Activated T-cell treated with anti-CD3 and anti-CD28 coated beads, Interleukin-2, amount 50 U/mL, for 1 hour (primary cell): Measurements from ENCODE around the gene BAHCC1.

ENCODE experiments used
- DNase-seq: peaks from one replicate; pipeline ENCODE4 v3.0.0-alpha.2; 2020

Gene BAHCC1

DNA sequence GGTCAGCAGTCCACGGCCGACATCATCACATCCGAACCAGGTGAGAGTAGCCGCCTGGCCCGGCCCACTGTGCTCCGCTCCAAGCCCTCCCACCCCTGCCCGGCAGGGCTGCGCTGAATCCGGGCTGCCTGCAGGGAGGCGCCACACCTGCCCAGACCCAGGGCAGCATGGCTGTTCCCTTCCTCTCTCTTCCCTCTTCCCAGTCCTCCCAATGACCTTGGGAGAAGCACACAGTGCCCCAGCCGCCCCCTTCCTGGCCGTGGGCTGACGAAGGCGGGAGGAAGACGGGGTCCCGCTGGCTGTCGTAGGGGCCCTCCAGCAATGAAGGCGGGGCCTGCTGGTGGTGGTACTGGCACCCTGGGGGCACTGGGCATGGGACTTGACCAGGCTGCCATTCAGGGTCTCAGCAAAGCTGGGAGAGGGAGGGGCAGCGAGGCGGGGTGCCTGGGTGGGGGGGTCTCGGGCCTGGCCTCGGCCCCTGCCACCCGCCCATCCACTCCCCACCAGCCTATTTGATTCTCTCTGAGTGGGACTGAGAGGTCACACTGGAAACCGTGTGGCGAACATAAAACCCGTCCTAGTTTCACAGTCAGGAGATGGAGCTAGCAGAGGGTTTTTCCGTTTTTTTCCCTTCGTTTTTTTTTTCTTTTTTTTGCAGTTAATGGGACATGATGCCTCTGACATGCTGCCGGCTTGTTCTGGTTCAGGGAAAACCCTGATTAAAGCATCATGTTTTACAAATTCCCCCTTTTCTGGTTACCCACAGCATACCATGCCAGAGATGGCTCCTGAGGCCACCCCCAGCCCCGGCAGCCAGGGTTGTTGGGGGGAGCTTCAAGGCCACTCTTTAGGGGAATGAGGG, 50.6 kb downstream of the BAHCC1 start:
- DNase-seq: no peak

DNA sequence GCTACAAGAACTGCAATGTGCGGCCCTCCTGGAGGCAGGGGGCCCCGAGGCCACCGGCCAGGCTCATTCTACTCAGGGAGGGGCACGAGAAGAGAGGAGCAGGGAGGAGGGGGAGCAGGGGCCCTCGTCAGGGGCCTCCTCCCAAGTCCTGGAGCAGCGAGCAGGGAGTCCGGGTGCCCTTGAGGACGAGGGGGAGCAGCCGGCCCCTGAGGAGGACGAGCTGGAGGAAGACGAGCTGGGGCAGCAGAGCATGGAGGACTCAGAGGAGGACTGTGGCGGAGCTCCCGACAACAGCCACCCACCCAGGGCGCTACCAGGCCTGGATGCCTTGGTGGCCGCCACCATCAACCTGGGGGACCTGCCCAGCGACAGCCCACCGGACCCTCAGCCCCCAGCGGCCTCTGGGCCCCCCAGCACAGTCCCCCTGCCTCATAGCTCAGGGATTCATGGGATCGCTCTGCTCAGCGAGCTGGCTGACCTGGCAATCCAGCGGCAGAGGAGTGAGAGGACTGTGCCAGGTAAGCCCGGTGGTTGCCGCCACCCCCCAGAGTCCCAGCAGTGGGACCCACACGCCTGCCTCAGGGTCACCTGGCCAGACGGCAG, 52.2 kb downstream of the BAHCC1 start:
- DNase-seq: no peak

DNA sequence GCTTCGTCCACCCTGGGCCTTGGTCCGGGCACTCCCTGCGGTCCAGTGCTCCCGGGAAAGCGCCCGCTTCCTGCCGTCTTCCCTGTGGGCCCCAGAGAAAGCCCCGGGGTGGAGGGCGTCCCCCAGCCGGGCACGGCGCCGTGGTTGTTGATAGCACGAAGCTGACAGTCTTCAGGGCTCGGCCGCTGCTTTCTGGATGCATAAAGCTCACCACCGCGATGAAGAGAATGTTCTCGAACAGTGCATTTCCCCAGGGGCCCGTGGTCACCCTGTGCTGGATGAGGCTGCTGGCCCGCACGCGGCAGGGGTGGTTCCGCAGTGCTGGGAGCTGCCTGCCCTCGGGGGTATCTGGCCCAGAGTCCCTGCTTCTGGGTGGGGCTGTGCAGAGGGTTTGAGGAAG, 53.2 kb downstream of the BAHCC1 start:
- DNase-seq: no peak

DNA sequence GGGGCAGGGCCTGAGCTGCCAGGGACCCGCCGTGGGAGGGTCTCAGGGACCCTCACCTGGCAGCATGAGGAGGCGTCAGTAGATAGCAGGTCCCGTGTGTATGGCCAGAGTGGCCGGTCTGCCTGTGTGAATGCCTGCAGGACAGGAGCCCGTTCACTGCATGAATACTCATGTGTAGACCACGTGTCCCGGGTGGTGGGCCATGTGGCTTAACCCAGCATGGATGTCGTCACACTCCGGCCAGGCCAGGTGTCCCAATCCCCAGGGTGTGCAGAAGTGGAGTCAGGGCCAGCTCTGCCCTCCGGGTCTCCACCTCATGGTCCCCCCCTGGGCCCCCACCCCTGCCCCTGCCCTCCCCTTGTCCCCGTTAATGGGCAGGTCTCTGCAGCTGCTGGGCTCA, 53.7 kb downstream of the BAHCC1 start:
- DNase-seq: no peak

DNA sequence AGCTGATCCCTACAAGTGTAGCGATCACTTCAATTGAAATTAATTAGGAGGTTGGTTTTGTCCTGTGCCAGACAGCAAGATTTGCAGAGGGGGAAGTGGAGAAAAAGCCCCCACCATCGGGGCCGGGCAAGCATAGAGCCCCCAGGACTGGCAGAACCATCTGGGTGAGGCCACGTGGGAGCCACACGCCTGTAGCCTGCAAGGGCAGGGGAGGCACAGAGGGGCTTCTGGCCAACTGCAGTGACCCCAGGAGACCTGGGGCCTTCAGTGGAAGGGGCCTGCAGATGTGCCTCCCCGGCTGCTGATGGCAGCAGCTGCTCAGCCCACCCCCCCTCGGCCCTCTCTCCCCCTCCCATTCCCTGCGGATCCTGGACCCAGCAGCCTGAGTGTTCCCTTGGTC, 54.1 kb downstream of the BAHCC1 start:
- DNase-seq: no peak

DNA sequence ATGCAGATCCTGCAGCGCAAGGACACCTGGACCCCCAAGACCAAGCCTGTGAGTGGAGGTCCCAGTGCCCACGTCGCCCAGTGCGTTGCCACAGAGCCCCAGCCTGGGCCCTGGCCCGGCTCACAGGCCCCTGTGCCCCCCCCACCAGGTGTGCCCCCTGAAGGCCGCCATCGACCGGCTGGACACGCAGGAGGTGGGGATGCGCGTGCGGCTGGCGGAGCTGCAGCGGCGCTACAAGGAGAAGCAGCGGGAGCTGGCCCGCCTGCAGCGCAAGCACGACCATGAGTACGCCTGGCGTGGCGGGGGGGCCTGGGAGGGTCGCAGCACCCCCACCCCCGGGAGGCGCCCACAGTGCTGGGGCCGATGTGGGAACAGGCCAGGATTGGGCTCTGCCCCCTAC, 56.6 kb downstream of the BAHCC1 start:
- DNase-seq: no peak

DNA sequence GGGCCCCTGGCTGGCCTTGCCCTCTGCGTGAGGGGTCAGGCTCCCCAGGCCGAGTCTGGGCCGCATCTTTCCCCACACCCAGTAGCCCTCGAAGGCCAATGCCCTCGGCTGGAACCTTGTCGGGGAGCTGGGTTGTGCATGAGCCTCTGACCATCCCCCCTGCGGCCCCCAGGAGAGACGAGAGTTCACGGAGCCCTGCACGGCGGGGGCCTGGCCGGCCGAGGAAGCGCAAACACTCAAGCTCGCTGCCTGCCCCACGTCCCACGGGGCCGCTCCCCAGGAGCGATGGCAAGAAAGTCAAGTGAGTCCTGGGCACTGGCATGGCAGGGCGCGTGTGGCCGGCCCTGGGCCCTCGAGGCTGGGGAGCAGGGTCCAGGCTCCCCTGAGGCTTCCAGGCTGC, 57.3 kb downstream of the BAHCC1 start:
- no peak for DNase-seq

DNA sequence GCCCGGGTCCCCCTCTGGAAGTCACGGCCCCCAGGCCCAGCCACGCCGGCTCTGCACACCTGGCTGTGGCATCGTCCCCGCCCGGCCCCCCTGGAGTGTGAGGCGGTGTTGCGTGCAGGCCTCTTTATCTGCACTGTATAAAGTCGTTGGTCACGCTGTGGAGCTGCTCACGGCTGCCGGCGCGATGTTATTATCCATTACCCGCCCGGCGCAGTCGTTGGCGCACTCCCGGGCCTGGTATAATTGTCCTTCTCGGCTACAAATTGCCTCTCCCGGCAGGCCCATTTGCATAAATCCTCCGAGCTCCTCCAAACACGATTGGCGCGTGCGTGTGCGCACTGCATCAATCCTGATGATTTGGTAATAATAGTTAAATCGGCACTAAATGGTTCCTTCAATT, 57.8 kb downstream of the BAHCC1 start:
- no peak for DNase-seq

DNA sequence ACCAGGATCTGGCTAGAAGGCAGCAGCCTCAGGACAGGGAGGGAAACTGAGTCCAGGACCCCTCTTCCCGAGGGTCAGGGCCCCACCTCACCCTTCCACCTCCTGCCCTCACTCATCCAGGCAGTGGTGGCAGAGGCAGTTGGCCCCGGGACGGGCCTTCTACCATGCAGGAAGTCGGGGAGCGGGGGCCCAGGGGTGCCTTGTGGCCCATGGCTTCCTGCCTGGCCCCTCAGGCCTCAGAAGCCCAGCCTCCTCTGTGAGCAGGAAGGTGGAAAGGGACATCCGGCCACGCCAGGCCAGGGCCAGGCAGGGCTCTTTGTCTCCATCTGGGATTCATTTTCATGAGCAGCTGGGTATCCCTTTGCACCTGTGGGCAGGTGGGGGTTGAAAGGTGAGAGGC, 58.5 kb downstream of the BAHCC1 start:
- no peak for DNase-seq

DNA sequence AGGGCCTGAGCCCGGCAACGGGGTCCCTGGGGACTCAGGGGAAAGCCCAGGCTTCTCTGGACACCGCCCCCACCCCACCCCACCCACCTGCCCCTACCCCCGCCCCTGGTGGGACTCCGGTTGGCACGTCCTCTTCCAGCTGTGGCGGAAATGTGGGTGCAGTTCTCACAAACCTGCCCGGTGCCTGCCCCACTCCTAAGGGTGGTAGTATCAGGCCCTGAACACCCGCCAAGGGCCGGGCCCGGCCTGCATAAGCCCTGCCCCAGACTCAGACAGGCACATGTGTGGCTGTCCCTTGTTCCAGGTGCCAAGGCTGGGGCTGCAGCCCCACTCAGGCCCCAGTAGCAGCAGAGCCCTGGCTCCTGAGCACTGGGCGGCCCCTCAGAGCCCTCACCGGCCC, 59.2 kb downstream of the BAHCC1 start:
- no peak for DNase-seq

DNA sequence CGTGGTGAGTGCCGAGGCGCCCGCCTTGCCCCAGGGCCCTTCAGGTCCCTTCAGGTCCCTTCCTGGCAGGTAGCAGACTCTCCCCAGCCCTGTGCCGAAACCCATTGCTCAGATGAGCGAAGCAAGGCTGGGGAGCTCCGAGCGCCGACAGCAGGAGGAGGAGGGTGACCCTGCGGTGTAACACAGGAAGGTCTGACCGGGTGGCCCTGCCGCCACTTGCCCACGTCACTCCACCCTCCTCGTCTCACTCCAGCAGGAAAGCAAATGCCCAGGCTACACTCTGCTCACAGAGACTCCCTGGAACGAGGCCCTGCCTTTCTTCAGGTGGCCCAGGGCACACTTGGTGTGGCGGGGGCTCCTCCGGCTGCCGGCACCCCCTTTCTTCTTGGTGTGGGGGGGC, 60.1 kb downstream of the BAHCC1 start:
- DNase-seq: no peak

DNA sequence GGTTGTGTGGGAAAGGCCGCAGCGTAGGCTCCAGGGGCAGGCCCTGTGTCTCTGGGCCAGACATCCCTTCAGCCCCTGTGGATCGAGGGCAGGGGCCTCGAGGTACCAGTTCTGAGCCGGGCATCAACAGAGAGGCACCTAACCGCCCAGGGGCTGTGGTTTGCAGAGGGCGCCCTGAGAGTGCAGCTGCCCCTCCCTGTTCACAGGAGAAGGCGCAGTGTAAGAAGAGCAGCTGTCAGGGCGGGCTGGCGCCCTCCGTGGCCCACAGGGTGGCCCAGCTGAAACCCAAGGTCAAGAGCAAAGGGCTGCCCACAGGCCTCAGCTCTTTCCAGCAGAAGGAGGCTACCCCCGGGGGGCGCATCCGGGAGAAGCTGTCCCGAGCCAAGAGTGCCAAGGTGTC, 60.8 kb downstream of the BAHCC1 start:
- no peak for DNase-seq

DNA sequence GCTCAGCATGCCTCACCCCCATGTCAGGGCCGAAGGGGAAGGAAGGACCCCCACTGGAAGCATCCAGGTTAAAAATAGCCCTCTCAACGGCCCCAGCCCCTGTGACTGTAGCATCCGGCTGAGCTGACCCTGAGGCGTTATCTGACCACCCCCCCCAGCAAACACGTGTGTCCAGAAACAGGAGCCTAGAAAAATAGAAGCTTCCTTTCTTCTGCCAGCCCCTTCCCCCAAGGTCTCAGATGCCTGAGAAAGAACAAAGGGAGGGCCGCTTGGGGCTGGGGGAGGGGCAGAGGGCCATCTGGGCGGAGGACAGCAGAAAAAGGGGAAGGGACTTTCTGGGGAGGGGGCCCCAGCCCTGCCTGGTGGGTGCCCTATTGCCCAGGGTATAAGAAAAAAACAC, 61.5 kb downstream of the BAHCC1 start:
- no peak for DNase-seq

DNA sequence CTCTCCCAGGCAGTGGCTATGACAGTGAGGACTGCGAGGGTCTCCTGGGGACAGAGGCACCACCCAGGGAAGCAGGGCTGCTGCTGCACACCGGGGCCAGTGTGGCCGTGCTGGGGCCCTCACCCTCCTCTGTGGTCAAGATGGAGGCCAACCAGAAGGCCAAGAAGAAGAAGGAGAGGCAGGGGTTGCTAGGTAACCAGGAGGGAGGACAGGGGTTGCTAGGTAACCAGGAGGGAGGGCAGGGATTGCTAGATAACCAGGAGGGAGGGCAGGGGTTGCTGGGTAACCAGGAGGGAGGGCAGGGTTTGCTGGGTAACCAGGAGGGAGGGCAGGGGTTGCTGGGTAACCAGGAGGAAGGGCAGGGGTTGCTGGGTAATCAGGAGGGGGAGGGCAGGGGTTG, 62.1 kb downstream of the BAHCC1 start:
- no peak for DNase-seq

DNA sequence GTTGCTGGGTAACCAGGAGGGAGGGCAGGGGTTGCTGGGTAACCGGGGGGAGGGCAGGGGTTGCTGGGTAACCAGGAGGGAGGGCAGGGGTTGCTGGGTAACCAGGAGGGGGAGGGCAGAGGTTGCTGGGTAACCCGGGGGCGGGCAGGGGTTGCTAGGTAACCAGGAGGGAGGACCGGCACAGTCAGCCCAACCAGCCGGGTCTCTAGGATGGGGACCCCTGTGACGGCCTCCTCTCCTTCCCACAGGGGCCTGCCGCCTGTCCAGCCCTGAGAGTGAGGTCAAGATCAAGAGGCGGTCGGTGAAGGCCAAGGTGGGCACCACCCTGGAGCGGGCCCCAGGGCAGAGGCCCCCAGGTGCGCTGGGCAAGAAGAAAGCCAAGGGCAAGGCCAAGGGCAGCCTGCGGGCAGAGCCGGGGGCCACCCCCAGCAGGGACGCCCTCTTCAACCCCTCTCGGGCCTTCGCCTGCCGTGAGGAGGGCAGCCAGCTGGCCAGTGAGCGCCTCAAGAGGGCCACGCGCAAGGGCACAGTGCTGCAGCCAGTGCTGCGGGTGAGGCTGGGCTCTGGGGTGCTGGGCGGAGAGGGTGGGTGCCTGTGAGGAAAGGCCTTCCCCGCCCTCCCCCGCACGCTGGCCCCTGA, 62.8 kb downstream of the BAHCC1 start:
- DNase-seq: no peak

DNA sequence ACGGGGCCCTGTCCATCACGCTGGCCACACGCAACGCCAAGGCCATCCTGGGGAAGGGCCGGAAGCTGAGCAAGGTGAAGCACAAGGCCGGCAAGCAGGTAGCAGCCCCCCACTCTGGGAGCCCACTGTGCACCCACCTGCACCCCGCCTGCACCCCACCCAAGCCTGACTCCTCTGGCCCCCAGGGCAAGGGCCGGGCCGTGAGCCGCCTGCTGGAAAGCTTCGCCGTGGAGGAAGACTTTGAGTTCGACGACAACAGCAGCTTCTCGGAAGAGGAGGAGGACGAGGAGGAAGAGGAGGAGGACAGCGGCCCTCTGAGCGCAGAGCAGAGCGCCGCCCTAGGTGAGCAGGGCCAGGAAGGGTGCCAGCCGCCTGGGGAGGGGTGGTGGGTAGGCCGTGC, 63.4 kb downstream of the BAHCC1 start:
- no peak for DNase-seq

DNA sequence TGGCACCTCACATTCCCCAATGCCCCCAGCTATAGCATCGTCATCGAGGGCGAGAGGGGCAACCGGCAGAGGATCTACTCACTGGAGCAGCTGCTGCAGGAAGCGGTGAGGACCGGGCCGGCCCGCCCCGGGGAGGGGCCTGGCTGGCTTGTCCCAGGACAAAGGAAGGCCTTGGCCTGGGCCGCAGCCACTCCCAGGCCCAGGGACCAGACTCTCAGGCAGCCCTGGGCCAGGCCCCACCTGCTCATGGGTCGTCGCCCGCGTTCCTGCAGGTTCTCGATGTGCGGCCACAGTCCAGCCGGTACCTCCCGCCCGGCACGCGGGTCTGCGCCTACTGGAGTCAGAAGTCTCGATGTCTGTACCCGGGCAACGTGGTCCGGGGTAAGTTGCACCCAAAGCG, 64.0 kb downstream of the BAHCC1 start:
- DNase-seq: no peak

DNA sequence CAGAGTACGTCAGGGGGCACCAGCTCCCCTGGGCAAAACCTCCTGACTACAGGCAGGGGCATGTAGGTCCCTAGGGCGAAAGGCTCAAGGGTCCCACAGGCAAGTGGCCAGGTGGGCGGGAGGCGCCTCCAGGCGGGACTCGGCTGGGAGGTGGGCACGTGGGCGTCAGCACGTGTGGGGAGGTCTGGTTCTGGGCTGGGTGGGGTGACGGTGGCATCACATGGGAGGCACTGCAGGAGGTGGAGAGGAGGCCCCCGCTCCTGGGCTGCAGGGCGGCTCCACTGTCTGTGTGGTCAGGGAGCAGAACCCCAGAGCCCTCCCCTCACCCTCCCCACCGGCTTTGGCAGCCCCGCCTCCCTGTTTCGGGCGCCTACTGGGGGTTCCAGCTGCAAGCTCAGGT, 64.6 kb downstream of the BAHCC1 start:
- DNase-seq: no peak

DNA sequence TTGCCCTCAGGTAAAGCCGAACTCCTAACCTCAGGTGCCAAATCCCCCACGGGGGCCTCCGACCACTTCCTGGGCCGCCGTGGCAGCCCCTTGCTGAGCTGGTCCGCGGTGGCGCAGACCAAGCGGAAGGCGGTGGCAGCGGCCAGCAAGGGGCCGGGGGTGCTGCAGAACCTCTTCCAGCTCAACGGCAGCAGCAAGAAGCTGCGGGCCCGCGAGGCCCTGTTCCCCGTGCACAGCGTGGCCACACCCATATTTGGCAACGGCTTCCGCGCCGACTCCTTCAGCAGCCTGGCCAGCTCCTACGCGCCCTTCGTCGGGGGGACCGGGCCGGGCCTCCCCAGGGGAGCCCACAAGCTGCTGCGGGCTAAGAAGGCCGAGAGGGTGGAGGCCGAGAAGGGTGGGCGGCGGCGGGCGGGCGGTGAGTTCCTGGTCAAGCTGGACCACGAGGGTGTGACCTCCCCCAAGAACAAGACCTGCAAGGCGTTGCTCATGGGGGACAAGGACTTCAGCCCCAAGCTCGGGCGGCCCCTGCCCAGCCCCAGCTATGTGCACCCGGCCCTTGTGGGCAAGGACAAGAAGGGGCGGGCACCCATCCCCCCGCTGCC, 65.7 kb downstream of the BAHCC1 start:
- no peak for DNase-seq

DNA sequence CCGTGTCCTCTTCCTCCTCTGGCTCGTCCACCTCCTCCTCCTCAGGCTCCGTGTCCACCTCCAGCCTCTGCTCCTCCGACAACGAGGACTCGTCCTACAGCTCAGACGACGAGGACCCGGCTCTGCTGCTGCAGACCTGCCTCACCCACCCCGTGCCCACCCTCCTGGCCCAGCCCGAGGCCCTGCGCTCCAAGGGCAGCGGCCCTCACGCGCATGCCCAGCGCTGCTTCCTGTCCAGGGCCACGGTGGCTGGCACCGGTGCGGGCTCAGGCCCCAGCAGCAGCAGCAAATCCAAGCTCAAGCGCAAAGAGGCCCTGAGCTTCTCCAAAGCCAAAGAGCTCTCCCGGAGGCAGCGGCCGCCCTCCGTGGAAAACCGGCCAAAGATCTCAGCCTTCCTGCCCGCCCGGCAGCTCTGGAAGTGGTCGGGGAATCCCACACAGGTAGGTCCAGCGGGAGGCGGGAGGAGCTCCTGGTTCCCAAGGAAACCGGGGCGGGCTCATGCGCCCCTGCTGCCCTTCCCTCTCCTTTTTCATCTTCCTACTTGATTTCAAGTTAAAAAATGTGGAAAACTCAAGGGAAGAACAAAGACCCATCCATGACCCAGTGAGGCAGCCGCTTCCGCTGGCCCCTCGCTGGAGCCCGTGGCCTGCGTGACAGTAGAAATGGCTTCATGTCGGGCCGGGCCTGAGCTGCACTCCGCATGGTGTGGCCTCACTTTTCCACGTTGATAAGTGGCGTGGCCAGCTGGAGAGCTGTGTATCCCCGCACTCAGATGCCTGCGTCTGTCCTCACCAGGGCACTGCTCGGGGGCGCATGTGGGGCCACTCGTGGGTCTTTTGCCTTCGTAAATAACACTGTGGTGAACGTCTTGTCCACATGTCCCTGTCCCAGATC, 66.6 kb downstream of the BAHCC1 start:
- DNase-seq: no peak

DNA sequence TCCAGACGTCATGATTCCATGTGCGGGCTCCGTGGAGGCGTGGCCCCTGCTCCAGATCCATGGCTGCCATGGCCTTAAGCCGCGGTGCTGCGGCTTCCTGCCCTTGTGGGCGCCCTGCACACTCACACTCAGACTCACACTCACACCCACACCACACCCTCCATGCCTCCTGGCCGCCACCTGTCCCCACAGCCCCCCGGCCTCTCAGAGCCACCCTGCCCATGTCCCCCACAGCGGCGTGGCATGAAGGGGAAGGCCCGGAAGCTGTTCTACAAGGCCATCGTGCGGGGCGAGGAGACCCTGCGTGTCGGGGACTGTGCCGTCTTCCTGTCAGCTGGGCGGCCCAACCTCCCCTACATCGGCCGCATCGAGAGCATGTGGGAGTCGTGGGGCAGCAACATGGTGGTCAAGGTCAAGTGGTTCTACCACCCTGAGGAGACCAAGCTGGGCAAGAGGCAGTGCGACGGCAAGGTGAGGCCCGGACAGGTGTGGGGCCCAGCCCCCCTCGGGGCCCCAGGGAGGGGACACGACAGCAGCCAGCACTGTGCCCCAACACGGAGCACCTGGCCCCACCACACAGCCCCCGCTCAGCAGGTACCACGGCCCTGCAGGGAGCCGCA, 67.4 kb downstream of the BAHCC1 start:
- no peak for DNase-seq

DNA sequence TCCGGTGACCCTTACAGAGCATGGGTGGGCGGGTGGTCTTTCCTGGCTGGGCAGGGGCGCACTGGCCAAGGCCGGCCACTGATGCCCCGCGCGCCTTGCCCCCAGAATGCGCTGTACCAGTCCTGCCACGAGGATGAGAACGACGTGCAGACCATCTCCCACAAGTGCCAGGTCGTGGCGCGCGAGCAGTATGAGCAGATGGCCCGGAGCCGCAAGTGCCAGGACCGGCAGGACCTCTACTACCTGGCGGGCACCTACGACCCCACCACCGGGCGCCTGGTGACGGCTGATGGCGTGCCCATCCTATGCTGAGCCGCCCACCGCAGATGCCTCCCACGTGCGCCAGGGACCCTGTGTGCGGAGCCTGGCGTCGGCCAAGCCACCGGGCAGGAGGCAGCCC, 68.2 kb downstream of the BAHCC1 start:
- no peak for DNase-seq
